Calu3 (cell line): ENCODE data around the gene NPHP3. TPM values are rescaled to one million over a fixed set of nuclear protein-coding genes. Genes with fewer than 3 reads are reported as not detected.

Experiments
- BruUV-seq: library from RNA; stranded (reverse); fragments of 400-500 nt; replicated peaks from 2 replicates; lab custom pipeline; 2021; lab: Mats Ljungman, UMichigan
- CTCF ChIA-PET: fragments of 300-600 bp; sonication (Branson Sonifier 250); formaldehyde crosslinking; loops from one replicate; lab custom pipeline; 2022; ENCODE audit warnings: antibody characterized with exemption; lab: Charles Lee
- DNase-seq: peaks from one replicate; pipeline ENCODE4 v3.0.0; 2022
- H3K27ac Mint-ChIP-seq: one replicate; pipeline ENCODE4 v1.8.0; 2022; ENCODE audit warnings: mixed read lengths; ENCODE audit not compliant: unreplicated experiment
- H3K27me3 Mint-ChIP-seq: one replicate; pipeline ENCODE4 v1.8.0; 2022; ENCODE audit warnings: mixed read lengths; ENCODE audit not compliant: unreplicated experiment
- H3K36me3 Mint-ChIP-seq: one replicate; pipeline ENCODE4 v1.8.0; 2022; ENCODE audit warnings: mild to moderate bottlenecking, moderate library complexity, mixed read lengths; ENCODE audit not compliant: insufficient read depth, unreplicated experiment
- H3K4me1 Mint-ChIP-seq: one replicate; pipeline ENCODE4 v1.8.0; 2022; ENCODE audit warnings: mild to moderate bottlenecking, low read depth, mixed read lengths; ENCODE audit not compliant: unreplicated experiment
- H3K4me3 Mint-ChIP-seq: one replicate; pipeline ENCODE4 v1.8.0; 2022; ENCODE audit warnings: mild to moderate bottlenecking, low read depth, moderate library complexity, mixed read lengths; ENCODE audit not compliant: unreplicated experiment
- H3K9me3 Mint-ChIP-seq: one replicate; pipeline ENCODE4 v1.8.0; 2022; ENCODE audit warnings: low read depth, mixed read lengths; ENCODE audit not compliant: unreplicated experiment
- CTCF ChIP-seq: fragments of 200-600 bp; IDR thresholded peaks from one replicate; pipeline ENCODE4 v1.8.0; 2022; ENCODE audit warnings: antibody characterized with exemption; ENCODE audit not compliant: unreplicated experiment
- intact Hi-C: fragments of 100-400 bp; cut with micrococcal nuclease; formaldehyde crosslinking; loops from one replicate; pipeline ENCODE4 v1.10.0; 2022; ENCODE audit not compliant: unreplicated experiment
- total RNA-seq: library from RNA; stranded (reverse); gene quantifications from 2 replicates; pipeline ENCODE4 v1.2.3, GENCODE V29; 2022

The NPHP3 gene
- total RNA-seq, 1 experiment from 2014 or later, result 40.3 TPM

- intact Hi-C loops, result loop anchor here (10.0 kb wide), 1 partner anchor 403 kb away; no protein-coding TSS in a partner anchor
- no peak for DNase-seq
- H3K36me3 Mint-ChIP-seq, result peaks cover 27% of the 10 kb centered on the region
- H3K9me3 Mint-ChIP-seq, result no peaks in the 10 kb centered on the region
- peak overlapping the region; percentile 97 for H3K4me3 Mint-ChIP-seq
- BruUV-seq, result no TSS peak
- no peaks in the 10 kb centered on the region for H3K27me3 Mint-ChIP-seq
- TF ChIP-seq CTCF, result no peak
- peaks cover 25% of the 10 kb centered on the region for H3K4me1 Mint-ChIP-seq
- CTCF ChIA-PET, result interaction anchor here (0.6 to 2.0 kb wide), 5 partner anchors 15 to 1278 kb away, joined by 3 to 8 read pairs (median 3); partner anchors contain the start of gene ACP3
- peak overlapping the region; percentile 89 for H3K27ac Mint-ChIP-seq
Observed at GRCh38 chr3:132657869-132658747, 64.1 kb downstream of the NPHP3 start.

GRCh38 chr3:132655471-132655870 lies 66.7 kb downstream of the NPHP3 start:
- CTCF ChIA-PET, result no interaction called here
- H3K4me3 Mint-ChIP-seq, result no peak overlapping the region
- DNase-seq, result no peak
- BruUV-seq, result no TSS peak
- no peak for TF ChIP-seq CTCF
- H3K4me1 Mint-ChIP-seq, result peaks cover 8% of the 10 kb centered on the region
- peaks cover 16% of the 10 kb centered on the region for H3K36me3 Mint-ChIP-seq
- intact Hi-C loops, result loop anchor here (10.0 kb wide), 1 partner anchor 401 kb away; no protein-coding TSS in a partner anchor
- H3K9me3 Mint-ChIP-seq, result no peaks in the 10 kb centered on the region
- H3K27me3 Mint-ChIP-seq, result no peaks in the 10 kb centered on the region
- no peak overlapping the region for H3K27ac Mint-ChIP-seq

GRCh38 chr3:132654721-132655120 lies 67.5 kb downstream of the NPHP3 start:
- Mint-ChIP-seq H3K36me3 (peaks cover 8% of the 10 kb centered on the region), H3K4me3 (no peak overlapping the region), H3K9me3 (no peaks in the 10 kb centered on the region), H3K4me1 (peaks cover 8% of the 10 kb centered on the region), H3K27me3 (no peaks in the 10 kb centered on the region), H3K27ac (no peak overlapping the region)
- no peak for DNase-seq
- CTCF ChIA-PET, result no interaction called here
- TF ChIP-seq CTCF, result no peak
- no TSS peak for BruUV-seq
- intact Hi-C loops, result loop anchor here (10.0 kb wide), 1 partner anchor 400 kb away; no protein-coding TSS in a partner anchor

- Mint-ChIP-seq H3K4me1 (peaks cover 8% of the 10 kb centered on the region), H3K4me3 (no peak overlapping the region), H3K9me3 (no peaks in the 10 kb centered on the region), H3K27me3 (no peaks in the 10 kb centered on the region), H3K36me3 (peaks cover 3% of the 10 kb centered on the region), H3K27ac (no peak overlapping the region)
- CTCF ChIA-PET, result no interaction called here
- no peak for TF ChIP-seq CTCF
- BruUV-seq, result no TSS peak
- intact Hi-C loops, result loop anchor here (10.0 kb wide), 1 partner anchor 399 kb away; no protein-coding TSS in a partner anchor
- DNase-seq, result no peak
Observed at GRCh38 chr3:132654190-132654589, 68.0 kb downstream of the NPHP3 start.
